Activated effector memory CD4-positive, alpha-beta T cell treated with Interleukin-2 at 50 U/mL for 16 hours (primary cell): ENCODE data around the gene RNF2.
"Not testable (repeated sequence)": the region's sequence is repeated elsewhere in the genome, so short reads cannot be mapped to it uniquely, and the experiment has no call there.

Source experiments
- DNase-seq: peaks from one replicate; pipeline ENCODE4 v3.0.0-alpha.2; 2020

Gene RNF2

GRCh38 chr1:185053204-185053603 lies 7.8 kb downstream of the RNF2 start:
- no peak for DNase-seq

- no peak for DNase-seq
These were observed 9.2 kb downstream of the RNF2 start for GRCh38 chr1:185054365-185055060.

DNA sequence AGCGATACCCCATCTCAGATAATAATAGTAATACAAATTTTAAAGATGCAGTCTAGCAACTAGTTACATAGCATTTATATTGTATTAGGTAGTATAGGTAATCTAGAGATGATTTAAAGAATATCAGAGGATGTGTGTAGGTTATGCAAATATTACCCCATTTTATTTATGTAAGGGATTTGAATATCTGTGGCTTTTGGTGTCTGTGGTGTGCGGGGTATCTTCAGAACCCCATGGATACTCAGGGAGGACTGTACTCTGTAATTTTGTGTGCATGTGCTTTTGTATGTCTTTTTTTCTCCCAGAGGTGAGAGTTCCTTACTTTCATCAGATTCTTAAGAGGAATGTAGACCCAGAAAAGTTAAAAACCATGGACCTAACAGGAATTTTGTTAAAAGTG lies 12.8 kb downstream of the RNF2 start:
- no peak for DNase-seq

DNA sequence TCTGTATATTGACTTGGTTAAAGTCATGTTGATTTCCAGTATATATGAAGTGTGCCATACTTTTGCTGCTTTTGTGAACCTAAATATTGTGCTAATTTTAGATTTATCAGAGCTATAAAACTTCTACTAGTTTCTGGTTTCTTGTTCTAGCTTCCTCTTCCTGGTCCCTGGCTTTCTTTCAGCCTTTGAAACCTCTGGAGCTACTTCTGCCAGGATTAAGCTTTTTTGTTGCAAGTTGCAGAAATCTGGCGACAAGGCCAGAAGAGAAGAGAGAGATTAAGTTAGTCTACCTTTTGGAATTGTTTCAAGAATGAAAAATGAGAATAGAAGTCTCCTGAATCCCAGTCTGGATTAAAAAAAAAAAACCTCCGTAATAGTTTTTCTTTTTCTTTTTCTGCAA lies 13.5 kb downstream of the RNF2 start:
- DNase-seq = no peak

DNA sequence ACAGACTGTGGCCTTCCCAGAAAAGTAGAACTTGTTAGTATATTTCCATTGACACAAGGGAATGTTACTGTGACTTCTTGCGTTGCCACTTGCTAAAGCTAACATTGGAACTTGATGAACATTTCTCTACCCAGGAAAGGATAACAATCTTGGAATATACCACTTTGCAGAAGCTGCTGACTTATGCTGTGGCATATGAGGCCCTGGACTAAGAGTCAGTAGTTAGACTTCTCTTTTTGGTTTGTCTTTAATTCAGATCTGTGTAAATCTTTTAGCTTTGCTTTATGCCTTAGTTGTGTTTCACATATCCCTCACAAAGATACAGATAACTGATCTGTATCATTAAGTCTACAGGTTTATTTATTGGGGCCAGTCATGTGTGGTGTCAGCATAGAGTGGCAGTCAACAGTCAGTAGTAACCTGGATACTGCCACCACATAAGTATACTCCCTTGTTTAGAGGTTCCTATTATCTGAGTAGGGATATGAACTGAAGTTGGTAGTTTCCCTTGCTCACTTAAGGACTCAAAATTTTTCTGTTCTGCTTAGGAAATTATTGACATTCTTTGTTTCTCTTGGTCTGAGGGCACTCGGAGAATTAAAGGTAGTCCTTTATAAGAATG lies 14.7 kb downstream of the RNF2 start:
- DNase-seq = no peak

- DNase-seq = no peak
These were observed 17.5 kb downstream of the RNF2 start for GRCh38 chr1:185062710-185063370.

- DNase-seq = no peak
These were observed 18.4 kb downstream of the RNF2 start for GRCh38 chr1:185063719-185064118.

DNA sequence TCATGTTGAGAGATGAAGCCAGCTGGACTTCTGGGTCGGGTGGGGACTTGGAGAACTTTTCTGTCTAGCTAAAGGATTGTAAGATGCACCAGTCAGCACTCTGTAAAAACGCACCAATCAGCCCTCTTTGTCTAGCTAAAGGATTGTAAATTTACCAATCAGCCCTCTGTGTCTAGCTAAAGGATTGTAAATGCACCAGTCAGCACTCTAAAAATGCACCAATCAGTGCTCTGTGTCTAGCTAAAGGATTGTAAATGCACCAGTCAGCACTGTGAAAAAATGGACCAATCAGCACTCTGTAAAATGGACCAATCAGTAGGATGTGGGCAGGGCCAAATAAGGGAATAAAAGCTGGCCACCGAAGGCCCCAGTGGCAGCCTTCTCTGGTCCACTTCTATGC lies 19.6 kb downstream of the RNF2 start:
- DNase-seq = not testable (repeated sequence)

DNA sequence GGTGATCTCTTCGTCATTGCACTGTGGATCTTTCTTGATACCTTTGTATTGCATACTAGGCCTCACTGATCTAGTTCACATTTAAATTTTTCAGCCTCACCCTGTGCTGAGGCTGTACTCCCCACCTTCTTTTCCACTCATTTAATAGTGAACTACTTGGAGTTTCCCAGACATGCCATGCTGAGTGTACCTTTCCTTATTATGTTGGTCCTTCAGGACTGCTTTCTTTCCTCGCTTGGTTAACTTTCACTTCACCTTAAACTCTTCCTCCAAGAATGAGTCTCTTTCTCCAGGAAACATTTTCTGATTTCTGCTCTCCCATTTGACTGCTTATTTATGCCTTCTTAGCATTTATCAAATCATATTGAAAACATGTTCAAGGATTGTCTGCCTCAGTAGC lies 20.8 kb downstream of the RNF2 start:
- no peak for DNase-seq

- no peak for DNase-seq
These were observed 23.0 kb downstream of the RNF2 start for GRCh38 chr1:185068341-185068740.

DNA sequence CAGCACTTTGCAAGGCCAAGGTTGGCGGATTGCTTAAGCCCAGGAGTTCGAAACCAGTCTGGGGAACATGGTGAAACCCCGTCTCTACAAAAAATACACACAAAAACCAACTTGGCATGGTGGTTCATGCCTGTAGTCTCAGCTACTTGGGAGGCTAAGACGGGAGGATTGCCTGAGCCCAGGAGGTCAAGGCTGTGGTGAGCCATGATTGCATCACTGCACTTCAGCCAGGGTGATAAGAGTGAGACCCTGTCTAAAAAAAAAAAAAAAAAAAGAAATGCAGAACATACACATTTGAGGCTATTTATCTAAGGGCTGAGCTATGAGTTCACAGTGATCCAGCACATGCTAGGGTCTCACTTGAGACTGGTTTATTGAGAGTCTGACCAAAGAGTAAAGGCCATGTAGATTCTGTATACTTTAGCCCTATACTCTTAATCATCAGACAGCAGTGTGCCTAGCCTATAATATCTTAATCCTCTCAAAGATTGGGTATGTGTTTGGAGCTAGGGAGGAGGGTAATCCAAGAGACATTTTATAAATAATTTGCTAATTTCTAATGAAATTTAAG lies 23.9 kb downstream of the RNF2 start:
- DNase-seq = no peak

DNA sequence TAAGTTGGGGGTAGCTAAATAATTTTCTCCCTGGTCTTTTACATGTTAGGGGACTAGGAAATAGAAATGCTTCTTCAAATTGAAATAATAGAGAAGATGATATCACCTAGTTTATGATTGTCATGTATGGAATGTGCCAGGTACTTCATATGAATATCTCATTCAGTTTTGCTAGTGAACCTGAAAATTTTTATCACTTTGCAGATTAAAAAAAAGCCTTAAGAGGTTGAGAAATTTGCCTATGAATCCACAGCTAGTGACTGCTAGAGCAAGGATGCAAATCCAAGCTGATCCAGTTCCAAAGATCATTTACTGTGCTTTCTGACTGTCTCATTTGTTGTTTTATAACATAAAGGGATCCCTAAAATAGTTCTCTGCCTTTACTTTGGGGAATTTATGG lies 24.7 kb downstream of the RNF2 start:
- no peak for DNase-seq

- DNase-seq = no peak
These were observed 28.4 kb downstream of the RNF2 start for GRCh38 chr1:185073725-185074124.

DNA sequence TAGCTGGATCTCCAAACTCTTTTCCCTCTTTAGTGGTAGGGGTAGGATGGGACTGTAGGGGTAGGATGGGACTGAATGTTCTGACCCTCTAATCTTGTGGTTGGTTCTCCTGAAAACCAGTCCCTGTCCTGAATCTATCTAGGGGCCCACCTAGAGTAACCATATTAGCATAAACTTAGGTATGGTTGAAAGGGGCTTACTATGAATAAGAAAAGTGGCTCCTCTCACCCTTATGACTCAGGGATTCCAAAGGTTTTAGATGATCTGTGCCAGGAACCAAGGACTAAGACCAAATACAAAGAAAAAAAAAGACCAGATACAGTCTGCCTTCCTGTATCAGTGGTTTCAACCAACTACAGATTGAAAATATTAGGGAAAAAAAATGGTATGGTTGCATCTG lies 28.9 kb downstream of the RNF2 start:
- no peak for DNase-seq

DNA sequence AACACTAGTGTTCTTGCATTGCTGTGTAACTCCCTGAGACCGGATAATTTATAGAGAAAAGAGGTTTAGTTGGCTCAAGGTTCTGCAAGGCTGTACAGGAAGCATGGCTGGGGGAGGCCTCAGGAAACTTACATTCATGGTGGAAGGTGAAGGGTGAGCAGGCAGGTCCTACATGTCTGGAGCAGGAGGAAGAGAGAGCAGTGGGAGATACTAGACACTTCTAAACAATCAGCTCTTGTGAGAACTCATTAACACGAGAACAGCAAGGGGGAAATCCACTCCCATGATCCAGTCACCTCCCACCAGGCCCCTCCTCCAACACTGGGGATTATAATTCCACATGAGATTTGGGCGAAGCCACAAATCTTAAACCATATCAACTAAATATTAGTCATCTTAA lies 30.1 kb downstream of the RNF2 start:
- DNase-seq = no peak

- no peak for DNase-seq
These were observed 32.0 kb downstream of the RNF2 start for GRCh38 chr1:185077374-185077773.

GRCh38 chr1:185080422-185080821 lies 35.1 kb downstream of the RNF2 start:
- no peak for DNase-seq

DNA sequence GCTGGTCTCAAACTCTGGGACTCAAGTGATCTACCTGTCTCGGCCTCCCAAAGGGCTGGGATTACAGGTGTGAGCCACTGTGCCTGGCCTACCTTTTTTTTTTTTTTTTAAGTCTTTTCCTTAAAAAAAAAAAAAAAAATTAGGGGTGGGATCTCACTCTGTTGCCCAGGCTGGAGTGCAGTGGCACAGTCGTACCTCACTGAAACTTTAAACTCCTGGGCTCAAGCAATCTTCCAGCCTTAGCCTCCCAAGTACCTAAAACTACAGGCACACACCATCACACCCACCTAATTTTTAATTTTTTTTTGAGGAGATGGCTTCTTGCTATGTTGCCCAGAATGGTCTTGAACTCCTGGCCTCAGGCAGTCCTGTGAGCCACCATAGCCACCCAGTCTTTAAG lies 38.5 kb downstream of the RNF2 start:
- no peak for DNase-seq

DNA sequence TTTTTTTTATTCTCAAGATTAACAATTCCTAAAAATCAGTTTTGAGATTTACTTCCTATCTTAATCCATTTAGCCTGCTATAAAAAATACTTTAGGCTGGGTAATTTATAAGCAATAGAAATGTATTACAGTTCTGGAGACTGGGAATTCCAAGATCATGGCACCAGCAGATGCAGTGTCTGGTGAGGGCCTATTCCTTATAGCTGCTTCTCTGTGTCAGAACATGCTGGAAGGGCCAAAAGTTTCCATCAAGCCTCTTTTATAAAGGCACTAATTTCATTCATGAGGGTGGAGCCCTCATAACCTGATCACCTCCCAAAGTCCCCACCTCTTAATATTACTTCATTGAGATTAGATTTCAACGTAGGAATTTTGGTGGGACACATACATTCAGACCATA lies 41.7 kb downstream of the RNF2 start:
- no peak for DNase-seq

DNA sequence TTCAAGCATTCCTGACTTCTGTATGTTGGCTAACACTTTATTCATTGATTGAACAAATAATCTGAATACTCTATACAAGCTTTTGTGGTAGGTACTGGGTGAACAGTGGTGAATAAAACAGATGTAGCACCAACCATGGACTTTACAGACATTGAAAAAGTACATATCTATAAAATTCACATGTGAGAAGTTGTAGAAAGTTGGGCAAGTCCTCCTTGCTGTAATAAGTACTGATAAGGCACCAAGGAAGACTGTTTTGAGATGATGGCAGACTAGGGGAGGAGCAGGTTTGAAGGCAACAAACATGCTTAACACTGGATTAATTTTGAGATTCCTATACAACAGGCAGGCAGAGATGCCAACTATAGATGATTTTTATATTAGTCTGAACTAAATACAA lies 42.4 kb downstream of the RNF2 start:
- DNase-seq = no peak

DNA sequence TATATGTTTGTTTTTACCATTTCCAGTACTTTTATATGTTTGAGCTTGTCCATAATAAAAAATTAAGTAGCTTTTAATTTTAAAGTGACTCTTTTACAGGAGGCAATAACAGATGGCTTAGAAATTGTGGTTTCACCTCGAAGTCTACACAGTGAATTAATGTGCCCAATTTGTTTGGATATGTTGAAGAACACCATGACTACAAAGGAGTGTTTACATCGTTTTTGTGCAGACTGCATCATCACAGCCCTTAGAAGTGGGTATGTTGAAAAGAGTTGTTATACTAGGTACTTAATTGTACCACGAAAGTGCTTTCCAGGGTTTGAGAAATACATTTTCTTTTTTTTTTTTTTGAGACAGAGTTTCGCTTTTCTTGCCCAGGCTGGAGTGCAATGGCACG lies 46.1 kb downstream of the RNF2 start:
- no peak for DNase-seq

DNA sequence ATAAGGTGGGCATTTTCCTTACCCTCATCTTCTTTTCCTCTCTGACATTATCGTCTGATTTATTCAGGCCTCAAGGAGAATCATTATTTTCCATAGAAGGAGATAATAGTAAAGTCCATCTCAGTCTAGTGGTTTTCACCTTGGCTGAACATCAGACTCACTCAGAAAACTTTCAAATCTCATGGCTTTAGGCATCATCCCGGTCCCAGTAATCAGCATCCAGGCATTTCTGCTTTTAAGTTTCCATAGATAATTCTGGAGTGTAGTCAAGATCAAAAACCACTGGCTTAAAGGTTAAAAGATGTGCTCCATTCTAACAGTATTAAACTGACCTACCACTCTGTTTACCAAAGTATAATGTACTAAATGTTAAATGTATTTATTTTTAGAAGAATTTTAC lies 49.4 kb downstream of the RNF2 start:
- no peak for DNase-seq

- DNase-seq = no peak
These were observed 51.2 kb downstream of the RNF2 start for GRCh38 chr1:185096531-185096930.

DNA sequence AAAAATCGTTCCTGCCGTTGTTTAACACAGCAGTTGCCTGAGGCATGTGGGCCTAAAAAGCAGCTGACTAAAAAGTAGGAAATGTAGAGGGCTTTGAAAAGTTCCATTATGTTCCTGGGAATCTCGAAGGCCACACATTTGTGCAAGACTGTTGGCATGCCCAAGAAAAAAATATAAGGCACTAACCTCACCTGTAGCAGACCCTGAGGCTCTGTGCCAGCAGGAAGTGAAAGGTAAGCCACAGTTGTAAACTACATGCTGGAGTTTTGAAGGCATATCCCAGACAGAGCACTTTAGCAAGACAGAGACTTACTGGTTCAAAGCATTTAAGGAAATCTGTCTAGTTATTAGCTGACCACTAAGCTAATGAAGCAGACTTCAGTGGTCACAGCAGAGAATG lies 58.7 kb downstream of the RNF2 start:
- DNase-seq = no peak
